Limb (tissue), 2 donors: ENCODE data around the gene PLAGL1.
A peak's percentile ranks its signal among the peaks of the same experiment; 100 is the strongest.

Source experiments
- DNase-seq, 2 donors: peaks; one replicate each; pipeline ENCODE4 v3.0.0-alpha.2; 2016; ENCODE audit errors: extremely low spot score in 2 of 2

The PLAGL1 gene

DNA sequence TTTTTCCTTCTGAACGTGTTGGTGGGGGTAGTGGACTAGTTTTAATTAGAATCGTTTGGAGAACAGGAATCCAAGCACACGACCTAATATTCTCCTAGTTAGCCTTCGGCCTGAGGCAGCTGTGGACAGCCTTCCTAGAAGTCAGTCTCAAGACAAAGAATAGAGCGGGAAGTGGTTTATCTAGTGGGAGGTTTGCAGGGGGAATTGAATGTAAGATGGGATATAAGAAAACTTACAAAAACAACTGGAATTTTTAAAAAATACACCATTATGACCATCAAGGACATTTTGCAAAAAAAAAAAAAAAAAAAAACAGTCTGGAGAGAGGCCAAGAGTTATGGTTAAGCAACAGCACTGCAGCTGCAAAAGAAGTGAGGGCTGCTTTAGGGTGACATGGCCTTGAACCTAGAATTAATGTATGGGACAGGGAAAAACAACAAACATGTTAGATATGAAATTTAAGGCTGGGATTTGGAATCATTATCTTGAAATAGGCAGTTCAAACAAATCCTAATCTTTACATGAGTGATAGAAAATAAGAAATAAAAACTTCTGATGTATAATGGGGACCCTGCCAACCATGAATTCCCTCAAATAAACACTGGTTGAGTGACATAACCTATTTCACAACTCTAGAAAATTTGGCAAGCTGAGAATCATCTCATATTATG lies 40.2 kb downstream of the PLAGL1 start:
- no peak for DNase-seq

- no peak for DNase-seq
Measured at GRCh38 chr6:143966312-143966711, 41.7 kb downstream of the PLAGL1 start.

DNA sequence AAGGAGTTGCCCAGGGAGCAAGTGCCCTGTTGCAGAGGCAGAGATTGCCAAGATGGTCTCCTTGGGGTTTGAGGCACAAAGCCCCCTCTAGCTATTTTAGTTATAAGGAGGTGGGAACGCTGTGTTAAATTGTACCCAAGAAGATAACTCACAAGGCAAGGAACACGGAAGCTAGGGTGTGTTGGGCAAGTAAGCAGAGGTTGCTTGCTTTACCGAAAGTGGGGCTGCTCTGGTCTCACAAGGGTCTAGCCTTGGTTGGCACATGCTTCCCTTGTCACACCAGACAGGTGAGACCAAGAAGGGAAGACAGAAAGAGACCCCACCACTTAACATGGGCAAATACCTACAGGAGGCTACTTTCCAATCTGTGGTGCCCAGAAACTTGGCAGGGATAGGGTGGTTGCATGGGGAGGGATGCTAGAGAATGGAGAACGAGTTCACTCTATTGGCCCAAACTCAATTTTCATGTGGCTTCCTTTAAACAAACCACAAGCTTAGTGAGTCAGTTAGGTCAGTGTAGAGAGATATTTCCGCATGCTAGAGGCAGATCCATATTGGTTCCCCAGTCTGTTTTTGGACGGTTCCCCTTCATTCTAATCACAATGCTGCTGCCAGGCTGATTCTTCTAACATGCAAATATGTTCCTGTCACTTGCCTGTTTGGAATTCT lies 42.4 kb downstream of the PLAGL1 start:
- DNase-seq = no peak

- no peak for DNase-seq
Measured at GRCh38 chr6:143964674-143965081, 43.4 kb downstream of the PLAGL1 start.

DNA sequence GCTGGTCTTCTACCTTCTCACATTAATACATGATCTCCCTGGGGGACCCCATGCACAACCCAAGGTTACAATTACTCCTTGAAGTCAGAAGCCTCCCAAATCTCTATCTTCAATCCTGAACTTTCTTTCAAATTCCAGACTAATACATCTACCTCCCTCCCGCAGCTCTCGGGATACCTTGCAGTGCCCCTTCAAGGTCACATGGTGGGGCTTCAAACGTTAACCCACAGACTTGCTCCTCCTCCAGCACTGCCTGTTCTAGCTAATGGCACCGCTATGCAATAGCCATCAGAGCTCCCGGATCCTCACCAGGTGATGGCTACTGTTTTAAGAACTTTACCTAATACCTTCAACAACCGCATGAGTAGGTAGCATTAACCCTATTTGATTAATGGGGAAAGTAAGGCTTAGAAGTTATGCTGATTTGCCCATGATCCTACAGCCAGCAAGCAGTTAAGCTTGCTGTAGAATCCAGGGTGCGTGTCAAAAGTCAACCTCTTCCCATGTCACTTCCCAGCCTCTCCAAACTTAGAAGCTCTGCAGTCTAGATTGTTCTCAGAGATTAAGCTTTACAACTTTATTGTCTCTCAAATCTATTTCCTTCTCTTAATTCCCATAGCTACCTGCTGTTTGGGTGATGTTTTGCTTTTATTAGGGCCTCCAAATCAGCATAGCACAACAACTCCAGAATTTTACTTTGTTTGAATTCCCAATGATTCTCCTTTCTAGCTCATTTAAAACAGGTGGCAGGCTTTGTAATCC lies 44.7 kb downstream of the PLAGL1 start:
- DNase-seq = no peak

DNA sequence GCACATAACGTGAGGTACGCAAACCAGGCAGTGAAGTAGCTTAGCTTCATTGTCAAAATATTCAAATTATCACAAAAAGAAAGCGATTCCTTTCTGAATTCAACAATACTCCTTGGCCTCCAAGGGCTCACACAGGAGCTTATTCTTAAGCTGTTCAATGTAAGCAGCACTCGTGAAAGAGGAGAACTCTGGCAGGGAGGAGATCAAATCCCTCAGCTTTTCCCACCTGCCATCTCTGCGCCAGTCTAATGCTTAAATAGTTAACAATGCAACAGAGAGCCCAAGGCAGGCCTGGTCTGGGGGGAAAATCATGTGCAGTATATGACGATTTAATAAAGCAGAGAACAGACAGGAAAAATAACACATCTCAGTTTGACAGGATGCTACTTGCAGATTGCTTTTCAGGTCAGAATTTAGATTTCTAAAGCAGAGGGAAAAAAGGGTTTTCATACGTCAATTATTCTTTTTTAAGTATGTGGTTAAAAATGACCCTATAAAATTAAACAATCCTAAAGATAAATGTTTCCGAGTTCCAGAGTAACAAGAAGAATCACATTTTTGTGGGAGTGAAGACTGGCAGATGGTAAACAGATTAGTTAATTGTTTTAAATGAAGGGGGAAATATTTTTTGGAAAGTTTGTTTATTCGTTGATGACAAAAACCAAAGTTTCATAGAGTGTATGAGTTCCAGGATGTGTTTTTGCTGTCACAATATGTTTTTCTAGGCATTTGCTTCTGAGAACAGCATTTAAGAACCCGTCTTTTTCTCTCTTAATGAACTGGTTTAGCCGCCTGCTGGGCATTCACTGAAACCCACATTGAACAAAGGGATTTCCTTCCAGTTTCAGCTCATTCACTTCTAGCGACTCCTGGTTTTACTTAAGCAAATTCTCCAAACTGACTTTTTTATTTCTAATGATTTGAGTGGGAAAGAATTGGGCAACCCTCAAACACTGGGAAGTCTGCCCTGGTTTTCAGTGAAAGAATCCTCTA lies 45.9 kb downstream of the PLAGL1 start:
- DNase-seq = peak in 1 of 2 donors; percentile 54

- no peak for DNase-seq
Measured at GRCh38 chr6:143961066-143961465, 47.0 kb downstream of the PLAGL1 start.

DNA sequence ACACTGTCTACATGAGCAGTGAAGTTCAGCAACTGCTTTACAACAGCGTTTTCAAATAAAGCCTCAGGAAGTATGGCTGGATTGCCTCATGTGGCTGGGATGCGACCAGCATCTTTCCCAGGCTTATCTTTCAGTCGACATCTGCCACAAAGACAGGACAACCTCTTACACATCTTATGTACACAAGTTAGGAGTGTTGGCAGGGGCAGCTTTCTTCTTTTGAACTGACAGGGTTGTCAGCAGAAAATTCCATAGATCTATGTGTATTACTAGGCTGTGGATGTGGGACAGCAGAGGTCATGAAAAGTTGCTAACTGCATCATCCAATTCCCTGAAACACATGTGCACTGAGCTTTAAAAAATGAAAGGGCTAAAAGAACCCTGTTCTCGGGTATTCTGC lies 48.1 kb downstream of the PLAGL1 start:
- DNase-seq = no peak

DNA sequence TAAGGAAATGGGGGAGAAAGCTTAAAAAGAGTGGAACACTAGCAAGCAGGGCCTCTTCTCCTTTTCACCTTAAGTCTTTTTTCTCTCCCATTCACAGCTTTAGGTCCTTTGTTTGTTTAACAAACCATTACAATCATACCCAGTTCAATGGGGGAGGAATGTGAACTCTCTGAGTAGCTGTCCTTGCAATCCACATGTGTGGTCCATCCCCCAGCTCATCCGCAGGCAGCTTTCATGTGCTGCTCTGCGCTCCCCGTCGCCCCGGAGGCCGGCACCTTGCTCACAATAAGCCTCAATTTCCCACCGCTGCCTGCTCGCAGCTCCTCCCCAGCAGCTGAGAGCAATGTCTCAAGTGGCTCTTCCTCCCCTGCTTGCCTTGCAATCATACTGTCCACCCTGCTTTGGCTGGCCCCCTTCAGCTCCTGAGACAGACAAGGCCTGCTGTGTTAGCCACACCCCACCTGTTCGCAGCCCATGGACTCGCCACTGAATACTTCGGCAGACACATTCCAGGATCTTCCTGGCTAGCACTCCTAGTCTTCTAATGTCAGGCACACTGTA lies 49.1 kb downstream of the PLAGL1 start:
- DNase-seq = no peak

DNA sequence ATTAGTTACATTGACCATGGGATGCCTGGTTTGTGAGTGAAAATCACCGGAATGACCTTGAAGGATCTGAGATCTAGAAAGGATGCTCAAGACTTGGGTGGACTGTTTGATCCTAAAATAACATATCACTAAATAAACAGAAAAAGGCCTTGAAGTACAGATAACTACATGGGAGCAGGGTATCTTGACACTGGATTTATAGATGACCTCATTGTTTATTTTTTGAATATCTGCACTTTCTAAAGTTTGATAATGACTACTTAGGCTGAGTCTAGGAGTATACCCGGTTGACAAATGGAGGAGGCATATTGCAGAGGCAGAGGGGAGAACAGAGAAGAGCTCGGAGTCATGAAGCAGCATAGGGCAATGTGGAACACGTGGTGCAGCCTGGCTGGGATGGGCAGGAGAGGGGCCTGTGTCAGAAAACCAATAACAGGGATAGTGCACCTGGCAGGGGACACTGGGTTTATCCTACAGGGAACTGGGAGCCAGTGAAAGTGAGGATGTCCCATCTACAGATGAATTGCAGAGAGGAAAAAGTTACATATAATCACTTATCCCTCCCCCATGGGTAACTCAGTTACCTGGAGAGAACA lies 50.3 kb downstream of the PLAGL1 start:
- no peak for DNase-seq

DNA sequence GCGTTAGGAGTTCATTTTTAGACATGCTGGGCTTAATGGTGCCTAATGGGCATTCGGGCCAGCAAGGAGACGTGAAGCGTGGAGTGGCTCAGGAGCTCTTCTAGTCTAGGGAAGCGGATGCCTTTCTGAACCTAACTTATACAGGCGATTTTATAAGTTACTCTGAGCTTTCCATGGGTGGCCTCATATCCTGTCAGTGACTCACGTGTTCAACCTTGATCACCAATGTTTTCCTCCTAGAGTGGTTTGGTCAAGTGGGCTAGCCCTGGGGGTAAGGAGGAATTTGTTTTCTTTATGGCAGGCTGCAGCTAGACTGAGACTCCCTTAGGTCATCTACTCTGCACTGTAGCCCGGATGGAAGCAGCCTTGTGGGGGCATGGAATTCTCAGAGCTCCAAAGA lies 52.1 kb downstream of the PLAGL1 start:
- DNase-seq = no peak

DNA sequence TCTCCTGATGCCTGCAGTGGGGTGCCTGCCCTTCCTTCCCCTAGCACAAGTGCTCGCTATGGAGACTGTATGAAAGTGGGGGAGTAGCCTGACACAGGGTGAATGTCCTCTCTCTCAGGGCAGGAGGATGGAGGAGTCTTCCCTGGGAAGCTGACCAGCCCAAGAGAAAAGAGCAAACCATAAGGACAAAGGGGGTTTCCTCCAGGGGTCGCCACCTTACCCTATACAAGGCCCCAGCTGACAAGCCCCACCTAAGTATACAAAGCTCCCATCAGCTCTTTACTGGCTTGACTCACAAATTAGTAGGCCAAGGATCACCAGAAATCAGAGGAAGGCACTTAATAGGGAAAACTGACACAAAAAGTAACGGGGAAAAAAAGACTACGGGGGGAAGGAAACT lies 54.1 kb downstream of the PLAGL1 start:
- no peak for DNase-seq

GRCh38 chr6:143952947-143953701 lies 54.9 kb downstream of the PLAGL1 start:
- DNase-seq = no peak

- DNase-seq = no peak
Measured at GRCh38 chr6:143952060-143952778, 55.8 kb downstream of the PLAGL1 start.

DNA sequence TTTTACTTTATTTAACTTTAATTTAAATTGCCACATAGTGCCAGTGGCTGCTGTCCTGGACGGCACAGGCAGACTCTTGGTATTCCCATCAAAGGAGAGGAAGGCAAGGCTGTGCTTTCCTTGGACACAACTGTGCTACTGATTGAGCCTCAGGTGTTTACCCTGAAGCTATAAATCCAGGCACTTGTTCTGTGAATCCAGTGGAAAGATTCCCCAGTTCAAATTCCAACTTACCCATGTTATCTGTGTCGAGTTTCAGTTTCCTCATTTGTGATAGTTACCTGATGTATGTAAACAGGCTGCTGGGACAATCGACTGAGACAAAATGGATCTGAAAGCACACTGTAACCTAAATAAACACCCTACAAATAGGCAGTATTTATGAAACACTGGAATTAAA lies 57.2 kb downstream of the PLAGL1 start:
- no peak for DNase-seq

- no peak for DNase-seq
Measured at GRCh38 chr6:143949962-143950361, 58.1 kb downstream of the PLAGL1 start.

GRCh38 chr6:143949535-143949934 lies 58.5 kb downstream of the PLAGL1 start:
- DNase-seq = no peak

GRCh38 chr6:143948208-143948607 lies 59.9 kb downstream of the PLAGL1 start:
- no peak for DNase-seq
